Measurements from ENCODE around the gene ANKS1A.

DNA sequence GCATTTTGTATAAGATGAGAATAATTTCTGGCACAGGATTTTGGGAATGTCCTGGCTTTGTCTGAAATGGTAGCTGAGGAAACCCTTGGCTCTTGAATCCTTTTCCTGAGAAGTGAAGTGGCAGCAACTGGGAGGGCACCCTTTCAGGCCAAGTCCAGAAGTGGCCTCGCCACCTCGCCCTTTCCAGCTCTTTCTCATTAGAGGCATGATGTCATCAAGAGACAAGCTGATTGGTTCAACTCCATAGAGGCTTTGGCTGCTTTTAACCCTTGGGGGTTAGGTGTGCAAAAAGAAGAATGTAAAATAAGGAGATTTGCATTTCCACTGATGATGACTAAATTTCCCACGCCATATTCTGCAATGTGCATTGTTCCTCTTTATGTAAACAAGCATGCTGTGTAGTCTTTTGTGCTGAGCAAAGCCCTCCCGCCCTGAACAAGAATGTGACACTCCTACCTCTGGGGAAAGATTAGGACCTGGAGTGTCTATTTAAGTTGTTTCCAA lies 135.5 kb downstream of the ANKS1A start:
- TF ChIP-seq, protein P1, sequence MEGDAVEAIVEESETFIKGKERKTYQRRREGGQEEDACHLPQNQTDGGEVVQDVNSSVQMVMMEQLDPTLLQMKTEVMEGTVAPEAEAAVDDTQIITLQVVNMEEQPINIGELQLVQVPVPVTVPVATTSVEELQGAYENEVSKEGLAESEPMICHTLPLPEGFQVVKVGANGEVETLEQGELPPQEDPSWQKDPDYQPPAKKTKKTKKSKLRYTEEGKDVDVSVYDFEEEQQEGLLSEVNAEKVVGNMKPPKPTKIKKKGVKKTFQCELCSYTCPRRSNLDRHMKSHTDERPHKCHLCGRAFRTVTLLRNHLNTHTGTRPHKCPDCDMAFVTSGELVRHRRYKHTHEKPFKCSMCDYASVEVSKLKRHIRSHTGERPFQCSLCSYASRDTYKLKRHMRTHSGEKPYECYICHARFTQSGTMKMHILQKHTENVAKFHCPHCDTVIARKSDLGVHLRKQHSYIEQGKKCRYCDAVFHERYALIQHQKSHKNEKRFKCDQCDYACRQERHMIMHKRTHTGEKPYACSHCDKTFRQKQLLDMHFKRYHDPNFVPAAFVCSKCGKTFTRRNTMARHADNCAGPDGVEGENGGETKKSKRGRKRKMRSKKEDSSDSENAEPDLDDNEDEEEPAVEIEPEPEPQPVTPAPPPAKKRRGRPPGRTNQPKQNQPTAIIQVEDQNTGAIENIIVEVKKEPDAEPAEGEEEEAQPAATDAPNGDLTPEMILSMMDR (IDR thresholded peaks at IDR 0.05), result no peak
- TF ChIP-seq EP300 (IDR thresholded peaks at IDR 0.05), result no peak

All from ovary (tissue), 3 donors.